Upper lobe of left lung (tissue), 4 donors: ENCODE measurements around the gene IL22RA2.

Experiments
- CTCF ChIP-seq, 6 experiments: fragments of 450-650 bp in 4 of 6; fragments of 200-600 bp in 2 of 6; sonication (generic) in 2 of 6; IDR thresholded peaks; one replicate each; pipeline ENCODE4 v1.5.1; 2016 to 2019; ENCODE audit warnings: antibody characterized with exemption in 6 of 6
- EP300 ChIP-seq, 4 donors: sonication (generic); formaldehyde crosslinking; IDR thresholded peaks; one replicate each; pipeline ENCODE4 v1.5.1; 2017; ENCODE audit warnings: antibody characterized with exemption in 4 of 4, control low read depth in 2 of 4
- POLR2AphosphoS5 ChIP-seq, 2 donors: sonication (generic); formaldehyde crosslinking; IDR thresholded peaks; one replicate each; pipeline ENCODE4 v1.5.1; 2017; ENCODE audit warnings: antibody characterized with exemption in 2 of 2

- TF ChIP-seq CTCF (IDR thresholded peaks at IDR 0.05) (no peak), POLR2AphosphoS5 (IDR thresholded peaks at IDR 0.05) (no peak), EP300 (IDR thresholded peaks at IDR 0.05) (no peak)
Observed at GRCh38 chr6:137095093-137095492, 78.4 kb downstream of the IL22RA2 start.
